HL-60 (cell line): ENCODE measurements around the gene KCTD15.

Experiments used
- DNase-seq, 2 experiments: peaks; one replicate each; pipeline ENCODE4 v3.0.0-alpha.2; 2010 to 2020; ENCODE audit warnings: low read depth in 1 of 2, low spot score in 1 of 2
- H3K27ac ChIP-seq: fragments of 250-450 bp; sonication (Bioruptor Pico); replicated peaks from 2 replicates; pipeline ENCODE4 v1.5.1; 2020; ENCODE audit warnings: mild to moderate bottlenecking, moderate library complexity
- H3K27me3 ChIP-seq: fragments of 250-450 bp; sonication (Bioruptor Pico); 2 replicates; pipeline ENCODE4 v1.5.1; 2021; ENCODE audit warnings: mild to moderate bottlenecking, moderate library complexity; ENCODE audit not compliant: insufficient read depth, poor library complexity, severe bottlenecking
- H3K4me3 ChIP-seq: replicated peaks from 2 replicates; pipeline ENCODE4 v1.5.1; 2011; ENCODE audit warnings: mild to moderate bottlenecking, control low read depth, low read length; ENCODE audit not compliant: insufficient read depth
- CTCF ChIP-seq: IDR thresholded peaks from one replicate; pipeline ENCODE4 v1.5.1; 2011; ENCODE audit warnings: low read length, control low read depth, inconsistent platforms; ENCODE audit not compliant: insufficient read depth
- GABPA ChIP-seq: IDR thresholded peaks from 2 replicates; pipeline ENCODE4 v1.6.1; 2012; ENCODE audit warnings: low read depth
- POLR2AphosphoS5 ChIP-seq: IDR thresholded peaks from 2 replicates; pipeline ENCODE4 v1.6.1; 2012; ENCODE audit warnings: low read depth
- SPI1 ChIP-seq: IDR thresholded peaks from 2 replicates; pipeline ENCODE4 v1.6.1; 2012; ENCODE audit warnings: low read depth, mild to moderate bottlenecking, borderline replicate concordance
- TF ChIP-seq, protein P1 (sequence below): IDR thresholded peaks from 2 replicates; pipeline ENCODE4 v1.6.1; 2012; ENCODE audit warnings: low read depth; ENCODE audit not compliant: insufficient replicate concordance

Gene KCTD15

DNA sequence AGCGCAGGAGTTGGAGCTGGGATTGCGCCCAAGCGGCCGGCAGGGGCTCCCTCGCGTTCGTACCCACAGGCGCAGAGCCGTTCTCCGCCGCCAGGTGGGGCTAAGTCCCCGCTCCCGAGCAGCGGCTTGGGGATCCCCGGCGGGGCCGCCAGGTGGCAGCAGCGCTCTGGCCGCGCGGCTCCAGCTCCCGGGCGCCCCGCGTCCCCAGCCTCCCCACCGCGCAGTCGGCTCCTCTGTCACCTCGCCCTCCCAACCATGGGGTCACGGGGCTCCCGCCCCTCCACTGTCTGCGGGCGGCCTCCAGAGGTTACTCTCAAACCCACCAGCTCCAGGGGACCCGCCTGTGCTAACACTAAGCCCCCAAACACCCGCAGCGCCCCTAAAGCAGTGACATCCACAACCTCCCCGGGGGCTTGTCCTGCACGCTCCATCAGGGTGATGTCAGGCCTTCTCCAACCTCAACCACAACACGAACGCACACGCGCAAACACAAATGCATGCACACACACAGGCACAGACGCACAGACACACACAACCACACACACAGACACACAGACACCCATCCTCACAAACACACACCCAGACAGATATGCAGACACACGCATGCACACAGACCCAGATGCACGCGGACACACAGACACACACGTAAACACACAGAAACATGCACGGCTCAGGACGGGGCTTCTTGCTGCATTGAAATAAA lies 18.4 kb upstream of the KCTD15 start:
- no peak overlapping the region for H3K27ac ChIP-seq
- TF ChIP-seq GABPA (no peak), CTCF (peak; percentile 100)
- DNase-seq, result peak; percentile 69 to 77
- H3K27me3 ChIP-seq, result no peaks in the 10 kb centered on the region
- H3K4me3 ChIP-seq, result no peak overlapping the region

DNA sequence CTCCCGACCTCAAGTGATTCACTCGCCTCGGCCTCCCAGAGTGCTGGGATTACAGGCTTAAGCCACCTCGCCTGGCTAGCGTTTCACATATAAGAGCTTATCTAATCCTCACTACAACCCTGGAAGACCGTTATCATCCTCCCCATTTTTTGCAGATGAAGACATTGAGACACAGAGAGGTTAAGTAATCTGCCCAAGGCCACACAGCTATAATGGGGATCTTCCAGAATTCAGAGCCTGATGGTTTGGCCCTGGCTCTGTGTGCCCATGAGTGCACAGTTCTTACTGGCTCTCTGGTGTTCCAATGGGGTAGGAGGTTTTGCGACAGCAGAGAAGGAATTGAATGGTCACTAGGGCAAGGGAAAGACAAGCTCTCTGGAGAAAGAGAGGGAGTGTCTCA lies 16.8 kb upstream of the KCTD15 start:
- TF ChIP-seq GABPA (no peak), POLR2AphosphoS5 (no peak), SPI1 (no peak), CTCF (no peak)
- TF ChIP-seq, protein P1, sequence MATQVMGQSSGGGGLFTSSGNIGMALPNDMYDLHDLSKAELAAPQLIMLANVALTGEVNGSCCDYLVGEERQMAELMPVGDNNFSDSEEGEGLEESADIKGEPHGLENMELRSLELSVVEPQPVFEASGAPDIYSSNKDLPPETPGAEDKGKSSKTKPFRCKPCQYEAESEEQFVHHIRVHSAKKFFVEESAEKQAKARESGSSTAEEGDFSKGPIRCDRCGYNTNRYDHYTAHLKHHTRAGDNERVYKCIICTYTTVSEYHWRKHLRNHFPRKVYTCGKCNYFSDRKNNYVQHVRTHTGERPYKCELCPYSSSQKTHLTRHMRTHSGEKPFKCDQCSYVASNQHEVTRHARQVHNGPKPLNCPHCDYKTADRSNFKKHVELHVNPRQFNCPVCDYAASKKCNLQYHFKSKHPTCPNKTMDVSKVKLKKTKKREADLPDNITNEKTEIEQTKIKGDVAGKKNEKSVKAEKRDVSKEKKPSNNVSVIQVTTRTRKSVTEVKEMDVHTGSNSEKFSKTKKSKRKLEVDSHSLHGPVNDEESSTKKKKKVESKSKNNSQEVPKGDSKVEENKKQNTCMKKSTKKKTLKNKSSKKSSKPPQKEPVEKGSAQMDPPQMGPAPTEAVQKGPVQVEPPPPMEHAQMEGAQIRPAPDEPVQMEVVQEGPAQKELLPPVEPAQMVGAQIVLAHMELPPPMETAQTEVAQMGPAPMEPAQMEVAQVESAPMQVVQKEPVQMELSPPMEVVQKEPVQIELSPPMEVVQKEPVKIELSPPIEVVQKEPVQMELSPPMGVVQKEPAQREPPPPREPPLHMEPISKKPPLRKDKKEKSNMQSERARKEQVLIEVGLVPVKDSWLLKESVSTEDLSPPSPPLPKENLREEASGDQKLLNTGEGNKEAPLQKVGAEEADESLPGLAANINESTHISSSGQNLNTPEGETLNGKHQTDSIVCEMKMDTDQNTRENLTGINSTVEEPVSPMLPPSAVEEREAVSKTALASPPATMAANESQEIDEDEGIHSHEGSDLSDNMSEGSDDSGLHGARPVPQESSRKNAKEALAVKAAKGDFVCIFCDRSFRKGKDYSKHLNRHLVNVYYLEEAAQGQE, result no peak
- no peak for DNase-seq
- Histone ChIP-seq H3K27me3 (no peaks in the 10 kb centered on the region), H3K4me3 (no peak overlapping the region), H3K27ac (no peak overlapping the region)

GRCh38 chr19:33780251-33780650 lies 16.4 kb upstream of the KCTD15 start:
- Histone ChIP-seq H3K4me3 (no peak overlapping the region), H3K27me3 (no peaks in the 10 kb centered on the region), H3K27ac (no peak overlapping the region)
- TF ChIP-seq SPI1 (no peak), POLR2AphosphoS5 (no peak), GABPA (no peak), CTCF (no peak)
- TF ChIP-seq, protein P1, result no peak
- no peak for DNase-seq

DNA sequence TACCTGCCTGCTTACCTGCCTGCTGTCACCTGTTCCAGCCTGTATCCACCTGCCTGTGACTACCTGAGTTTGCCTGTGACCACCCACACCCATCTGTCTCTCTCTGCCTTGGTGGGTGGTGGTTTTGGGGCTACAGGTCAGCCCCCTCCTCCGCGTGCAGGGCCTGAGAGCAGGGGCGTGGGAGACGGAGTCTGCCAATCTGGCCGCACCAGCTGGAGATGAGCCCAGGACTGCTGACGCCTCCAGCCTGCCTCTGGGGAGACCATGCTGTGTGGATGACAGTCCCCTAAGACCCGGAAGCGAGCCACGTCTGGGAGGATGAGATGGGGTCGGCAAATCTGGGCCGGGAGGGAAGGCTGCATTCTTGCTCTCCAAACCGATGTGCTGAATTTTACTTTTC lies 15.9 kb upstream of the KCTD15 start:
- DNase-seq, result no peak
- Histone ChIP-seq H3K27me3 (no peaks in the 10 kb centered on the region), H3K4me3 (no peak overlapping the region), H3K27ac (no peak overlapping the region)
- TF ChIP-seq POLR2AphosphoS5, result no peak
- TF ChIP-seq GABPA, result no peak
- TF ChIP-seq, protein P1, result no peak
- TF ChIP-seq CTCF, result no peak
- TF ChIP-seq SPI1, result no peak
